ENCODE data around the gene BCLAF1.

DNA sequence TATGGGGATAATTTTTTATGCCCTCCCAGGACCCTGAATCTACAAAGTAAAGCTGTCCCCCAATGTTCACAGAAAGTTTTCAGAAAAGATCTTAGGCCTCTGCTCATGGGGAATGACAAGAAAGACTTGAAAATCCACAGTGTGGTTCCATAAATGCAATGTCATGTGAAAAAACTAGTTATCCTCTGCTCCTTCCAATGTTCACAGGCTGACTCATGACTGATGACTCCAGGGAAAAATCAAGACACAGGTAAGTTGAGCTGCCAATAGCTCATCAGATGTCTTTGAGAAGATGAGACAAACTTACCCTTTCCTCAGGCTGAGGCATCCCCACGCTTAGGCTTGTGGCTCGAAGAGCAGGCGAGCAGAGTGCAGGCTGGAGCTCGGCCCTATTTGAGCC, 14.8 kb upstream of the BCLAF1 start:
- TF ChIP-seq CTCF (IDR thresholded peaks at IDR 0.05) (no peak), POLR2A (IDR thresholded peaks at IDR 0.05) (no peak)

Data from body of pancreas (tissue), 4 donors.